HEK293 (cell line): ENCODE results near the gene CTPS1.

Source experiments
- MZF1 ChIP-seq: fragments of 450-650 bp; formaldehyde crosslinking; IDR thresholded peaks from 2 replicates; pipeline ENCODE4 v1.5.1; 2017; ENCODE audit warnings: missing biosample characterization, missing genetic modification characterization, borderline replicate concordance
- TCF7L2 ChIP-seq: IDR thresholded peaks from 2 replicates; pipeline ENCODE4 v1.6.1; 2011; ENCODE audit warnings: low read depth, mild to moderate bottlenecking, inconsistent platforms, low read length, moderate library complexity, borderline replicate concordance
- ZBTB8A ChIP-seq: fragments of 450-650 bp; formaldehyde crosslinking; IDR thresholded peaks from 2 replicates; pipeline ENCODE4 v1.5.1; 2016; ENCODE audit warnings: missing biosample characterization, missing genetic modification characterization
- ZFP41 ChIP-seq: fragments of 450-650 bp; formaldehyde crosslinking; IDR thresholded peaks from 2 replicates; pipeline ENCODE4 v1.5.1; 2016; ENCODE audit warnings: missing biosample characterization, missing genetic modification characterization, borderline replicate concordance
- ZNF19 ChIP-seq: fragments of 450-650 bp; formaldehyde crosslinking; IDR thresholded peaks from 2 replicates; pipeline ENCODE4; 2016; ENCODE audit warnings: missing biosample characterization, missing genetic modification characterization, low read depth
- ZNF24 ChIP-seq: fragments of 450-650 bp; formaldehyde crosslinking; IDR thresholded peaks from 2 replicates; pipeline ENCODE4 v1.5.1; 2016; ENCODE audit warnings: missing biosample characterization, missing genetic modification characterization
- ZNF302 ChIP-seq: fragments of 450-650 bp; formaldehyde crosslinking; IDR thresholded peaks from 2 replicates; pipeline ENCODE4 v1.5.1; 2016; ENCODE audit warnings: missing biosample characterization, missing genetic modification characterization, low read depth
- TF ChIP-seq, protein P1 (sequence below): fragments of 450-650 bp; formaldehyde crosslinking; IDR thresholded peaks from 2 replicates; pipeline ENCODE4 v1.5.1; 2016; ENCODE audit warnings: missing biosample characterization, missing genetic modification characterization
- TF ChIP-seq, protein P2 (sequence below): sonication (generic); formaldehyde crosslinking; IDR thresholded peaks from 2 replicates; pipeline ENCODE4 v1.8.1; 2022; ENCODE audit warnings: mild to moderate bottlenecking, moderate library complexity, missing genetic modification reagents
- TF ChIP-seq, protein P3 (sequence below): fragments of 450-650 bp; formaldehyde crosslinking; IDR thresholded peaks from 2 replicates; pipeline ENCODE4 v1.5.1; 2016; ENCODE audit warnings: missing biosample characterization, missing genetic modification characterization, borderline replicate concordance
- TF ChIP-seq, protein P4 (sequence below): fragments of 450-650 bp; formaldehyde crosslinking; conservative IDR thresholded peaks from 2 replicates; pipeline ENCODE4 v1.5.1; 2016; ENCODE audit warnings: low read depth, missing biosample characterization, missing genetic modification characterization

DNA sequence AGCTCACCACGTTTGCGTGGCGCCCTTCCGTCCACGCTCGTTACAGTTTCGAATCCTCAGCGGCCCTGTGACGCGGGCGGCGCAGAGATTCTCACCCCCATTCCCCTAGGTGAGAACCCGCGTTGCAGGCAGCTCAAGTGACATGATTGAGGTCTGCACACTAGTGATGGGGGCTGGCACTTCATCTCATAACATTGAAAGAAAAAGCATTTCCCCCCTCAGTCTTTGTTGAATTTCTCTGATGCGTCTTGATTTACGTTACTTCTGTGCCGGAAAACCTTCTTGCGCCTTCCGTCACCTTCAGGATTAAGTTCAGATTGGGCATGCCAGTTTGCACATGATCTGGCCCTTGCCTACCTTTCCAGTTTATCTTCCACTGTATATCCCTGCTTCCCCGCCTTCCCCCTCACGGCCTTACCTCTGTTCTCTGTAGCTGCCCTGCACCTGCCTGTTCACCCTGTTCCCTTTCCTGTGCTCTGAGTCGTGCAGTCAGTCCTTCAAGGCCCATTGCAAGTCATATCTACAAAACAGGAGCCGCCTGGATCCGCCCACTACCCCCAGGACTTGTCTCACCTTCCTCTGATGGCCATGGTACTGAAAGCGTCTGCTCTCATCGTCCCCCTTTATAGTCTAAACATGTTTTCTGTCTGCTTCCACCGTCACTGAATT, 1.1 kb downstream of the CTPS1 start:
- TF ChIP-seq ZBTB8A (tag by site-specific recombination) = no peak
- TF ChIP-seq ZNF24 = no peak
- TF ChIP-seq, protein P1, sequence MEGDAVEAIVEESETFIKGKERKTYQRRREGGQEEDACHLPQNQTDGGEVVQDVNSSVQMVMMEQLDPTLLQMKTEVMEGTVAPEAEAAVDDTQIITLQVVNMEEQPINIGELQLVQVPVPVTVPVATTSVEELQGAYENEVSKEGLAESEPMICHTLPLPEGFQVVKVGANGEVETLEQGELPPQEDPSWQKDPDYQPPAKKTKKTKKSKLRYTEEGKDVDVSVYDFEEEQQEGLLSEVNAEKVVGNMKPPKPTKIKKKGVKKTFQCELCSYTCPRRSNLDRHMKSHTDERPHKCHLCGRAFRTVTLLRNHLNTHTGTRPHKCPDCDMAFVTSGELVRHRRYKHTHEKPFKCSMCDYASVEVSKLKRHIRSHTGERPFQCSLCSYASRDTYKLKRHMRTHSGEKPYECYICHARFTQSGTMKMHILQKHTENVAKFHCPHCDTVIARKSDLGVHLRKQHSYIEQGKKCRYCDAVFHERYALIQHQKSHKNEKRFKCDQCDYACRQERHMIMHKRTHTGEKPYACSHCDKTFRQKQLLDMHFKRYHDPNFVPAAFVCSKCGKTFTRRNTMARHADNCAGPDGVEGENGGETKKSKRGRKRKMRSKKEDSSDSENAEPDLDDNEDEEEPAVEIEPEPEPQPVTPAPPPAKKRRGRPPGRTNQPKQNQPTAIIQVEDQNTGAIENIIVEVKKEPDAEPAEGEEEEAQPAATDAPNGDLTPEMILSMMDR = no peak
- TF ChIP-seq ZFP41 (tag by site-specific recombination) = no peak
- TF ChIP-seq ZNF302 (tag by site-specific recombination) = no peak
- no peak for TF ChIP-seq MZF1 (tag by site-specific recombination)
- no peak for TF ChIP-seq ZNF19 (tag by site-specific recombination)
- TF ChIP-seq TCF7L2 = no peak
- TF ChIP-seq, protein P2, sequence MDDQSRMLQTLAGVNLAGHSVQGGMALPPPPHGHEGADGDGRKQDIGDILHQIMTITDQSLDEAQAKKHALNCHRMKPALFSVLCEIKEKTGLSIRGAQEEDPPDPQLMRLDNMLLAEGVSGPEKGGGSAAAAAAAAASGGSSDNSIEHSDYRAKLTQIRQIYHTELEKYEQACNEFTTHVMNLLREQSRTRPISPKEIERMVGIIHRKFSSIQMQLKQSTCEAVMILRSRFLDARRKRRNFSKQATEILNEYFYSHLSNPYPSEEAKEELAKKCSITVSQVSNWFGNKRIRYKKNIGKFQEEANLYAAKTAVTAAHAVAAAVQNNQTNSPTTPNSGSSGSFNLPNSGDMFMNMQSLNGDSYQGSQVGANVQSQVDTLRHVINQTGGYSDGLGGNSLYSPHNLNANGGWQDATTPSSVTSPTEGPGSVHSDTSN = no peak
- TF ChIP-seq, protein P3, sequence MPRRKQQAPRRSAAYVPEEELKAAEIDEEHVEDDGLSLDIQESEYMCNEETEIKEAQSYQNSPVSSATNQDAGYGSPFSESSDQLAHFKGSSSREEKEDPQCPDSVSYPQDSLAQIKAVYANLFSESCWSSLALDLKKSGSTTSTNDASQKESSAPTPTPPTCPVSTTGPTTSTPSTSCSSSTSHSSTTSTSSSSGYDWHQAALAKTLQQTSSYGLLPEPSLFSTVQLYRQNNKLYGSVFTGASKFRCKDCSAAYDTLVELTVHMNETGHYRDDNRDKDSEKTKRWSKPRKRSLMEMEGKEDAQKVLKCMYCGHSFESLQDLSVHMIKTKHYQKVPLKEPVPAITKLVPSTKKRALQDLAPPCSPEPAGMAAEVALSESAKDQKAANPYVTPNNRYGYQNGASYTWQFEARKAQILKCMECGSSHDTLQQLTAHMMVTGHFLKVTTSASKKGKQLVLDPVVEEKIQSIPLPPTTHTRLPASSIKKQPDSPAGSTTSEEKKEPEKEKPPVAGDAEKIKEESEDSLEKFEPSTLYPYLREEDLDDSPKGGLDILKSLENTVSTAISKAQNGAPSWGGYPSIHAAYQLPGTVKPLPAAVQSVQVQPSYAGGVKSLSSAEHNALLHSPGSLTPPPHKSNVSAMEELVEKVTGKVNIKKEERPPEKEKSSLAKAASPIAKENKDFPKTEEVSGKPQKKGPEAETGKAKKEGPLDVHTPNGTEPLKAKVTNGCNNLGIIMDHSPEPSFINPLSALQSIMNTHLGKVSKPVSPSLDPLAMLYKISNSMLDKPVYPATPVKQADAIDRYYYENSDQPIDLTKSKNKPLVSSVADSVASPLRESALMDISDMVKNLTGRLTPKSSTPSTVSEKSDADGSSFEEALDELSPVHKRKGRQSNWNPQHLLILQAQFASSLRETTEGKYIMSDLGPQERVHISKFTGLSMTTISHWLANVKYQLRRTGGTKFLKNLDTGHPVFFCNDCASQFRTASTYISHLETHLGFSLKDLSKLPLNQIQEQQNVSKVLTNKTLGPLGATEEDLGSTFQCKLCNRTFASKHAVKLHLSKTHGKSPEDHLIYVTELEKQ (tag by site-specific recombination) = no peak
- TF ChIP-seq, protein P4, sequence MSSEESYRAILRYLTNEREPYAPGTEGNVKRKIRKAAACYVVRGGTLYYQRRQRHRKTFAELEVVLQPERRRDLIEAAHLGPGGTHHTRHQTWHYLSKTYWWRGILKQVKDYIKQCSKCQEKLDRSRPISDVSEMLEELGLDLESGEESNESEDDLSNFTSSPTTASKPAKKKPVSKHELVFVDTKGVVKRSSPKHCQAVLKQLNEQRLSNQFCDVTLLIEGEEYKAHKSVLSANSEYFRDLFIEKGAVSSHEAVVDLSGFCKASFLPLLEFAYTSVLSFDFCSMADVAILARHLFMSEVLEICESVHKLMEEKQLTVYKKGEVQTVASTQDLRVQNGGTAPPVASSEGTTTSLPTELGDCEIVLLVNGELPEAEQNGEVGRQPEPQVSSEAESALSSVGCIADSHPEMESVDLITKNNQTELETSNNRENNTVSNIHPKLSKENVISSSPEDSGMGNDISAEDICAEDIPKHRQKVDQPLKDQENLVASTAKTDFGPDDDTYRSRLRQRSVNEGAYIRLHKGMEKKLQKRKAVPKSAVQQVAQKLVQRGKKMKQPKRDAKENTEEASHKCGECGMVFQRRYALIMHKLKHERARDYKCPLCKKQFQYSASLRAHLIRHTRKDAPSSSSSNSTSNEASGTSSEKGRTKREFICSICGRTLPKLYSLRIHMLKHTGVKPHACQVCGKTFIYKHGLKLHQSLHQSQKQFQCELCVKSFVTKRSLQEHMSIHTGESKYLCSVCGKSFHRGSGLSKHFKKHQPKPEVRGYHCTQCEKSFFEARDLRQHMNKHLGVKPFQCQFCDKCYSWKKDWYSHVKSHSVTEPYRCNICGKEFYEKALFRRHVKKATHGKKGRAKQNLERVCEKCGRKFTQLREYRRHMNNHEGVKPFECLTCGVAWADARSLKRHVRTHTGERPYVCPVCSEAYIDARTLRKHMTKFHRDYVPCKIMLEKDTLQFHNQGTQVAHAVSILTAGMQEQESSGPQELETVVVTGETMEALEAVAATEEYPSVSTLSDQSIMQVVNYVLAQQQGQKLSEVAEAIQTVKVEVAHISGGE (tag by site-specific recombination) = no peak
